Measurements from ENCODE around the gene CREB5. TPM values are rescaled to one million over a fixed set of nuclear protein-coding genes. Genes with fewer than 3 reads are reported as not detected.

The CREB5 gene
- total RNA-seq, 2 donors from 2014 or later, result 0.53 to 2.6 TPM

DNA sequence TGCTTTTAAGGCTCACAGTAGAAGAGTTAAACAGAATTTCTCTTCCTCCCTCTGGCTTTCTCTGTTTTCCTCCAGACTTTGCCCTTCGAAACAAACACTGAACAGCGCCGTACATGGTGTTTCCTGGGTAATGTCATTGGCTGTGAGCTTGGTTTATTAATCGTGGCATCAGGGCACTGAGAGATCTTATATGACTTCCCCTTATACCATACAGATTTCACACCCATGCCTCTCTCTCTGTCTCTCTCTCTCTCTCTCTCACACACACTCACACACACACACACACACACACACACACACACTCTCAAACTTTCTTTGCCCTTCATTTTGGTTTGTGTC is 195.5 kb downstream of the CREB5 start:
- WGBS, 2 experiments (ENCODE audit: insufficient coverage in 1 of 2, insufficient read length in 1 of 2), result 85 to 95% methylated on average over 4 of the region's 4 CpGs
- Histone ChIP-seq H3K27ac (ENCODE audit: low read depth, low read length) (no peak overlapping the region), H3K27me3 (ENCODE audit: control insufficient read depth, insufficient read depth, low read length, poor library complexity, severe bottlenecking) (no peaks in the 10 kb centered on the region)

GRCh38 chr7:28608237-28608656 is 195.9 kb downstream of the CREB5 start:
- no peaks in the 10 kb centered on the region for H3K36me3 Mint-ChIP-seq (ENCODE audit: low read depth)
- WGBS, 2 experiments (ENCODE audit: insufficient coverage in 1 of 2, insufficient read length in 1 of 2), result 100% methylated on average over 1 of the region's 1 CpG

More for the DNA sequence above, 195.5 kb downstream of the CREB5 start:
- H3K4me3 Mint-ChIP-seq, result no peak overlapping the region
- DNase-seq, result no peak
- H3K9me3 Mint-ChIP-seq, result no peaks in the 10 kb centered on the region
- H3K4me1 Mint-ChIP-seq, result no peaks in the 10 kb centered on the region
- Histone ChIP-seq H3K36me3 (ENCODE audit: control insufficient read depth, insufficient read depth, low read length) (no peaks in the 10 kb centered on the region), H3K9ac (ENCODE audit: extremely low read depth, low read length, poor library complexity, severe bottlenecking) (no peak overlapping the region), H3K9me3 (ENCODE audit: control insufficient read depth, low read length) (no peaks in the 10 kb centered on the region), H3K4me3 (ENCODE audit: low read length) (no peak overlapping the region), H3K4me1 (ENCODE audit: control insufficient read depth, insufficient read depth, low read length) (no peaks in the 10 kb centered on the region)
- H3K27ac Mint-ChIP-seq, result no peak overlapping the region
- H3K27me3 Mint-ChIP-seq (ENCODE audit: insufficient read depth), result no peaks in the 10 kb centered on the region
- no peaks in the 10 kb centered on the region for H3K36me3 Mint-ChIP-seq (ENCODE audit: low read depth)
- TF ChIP-seq, protein P1, sequence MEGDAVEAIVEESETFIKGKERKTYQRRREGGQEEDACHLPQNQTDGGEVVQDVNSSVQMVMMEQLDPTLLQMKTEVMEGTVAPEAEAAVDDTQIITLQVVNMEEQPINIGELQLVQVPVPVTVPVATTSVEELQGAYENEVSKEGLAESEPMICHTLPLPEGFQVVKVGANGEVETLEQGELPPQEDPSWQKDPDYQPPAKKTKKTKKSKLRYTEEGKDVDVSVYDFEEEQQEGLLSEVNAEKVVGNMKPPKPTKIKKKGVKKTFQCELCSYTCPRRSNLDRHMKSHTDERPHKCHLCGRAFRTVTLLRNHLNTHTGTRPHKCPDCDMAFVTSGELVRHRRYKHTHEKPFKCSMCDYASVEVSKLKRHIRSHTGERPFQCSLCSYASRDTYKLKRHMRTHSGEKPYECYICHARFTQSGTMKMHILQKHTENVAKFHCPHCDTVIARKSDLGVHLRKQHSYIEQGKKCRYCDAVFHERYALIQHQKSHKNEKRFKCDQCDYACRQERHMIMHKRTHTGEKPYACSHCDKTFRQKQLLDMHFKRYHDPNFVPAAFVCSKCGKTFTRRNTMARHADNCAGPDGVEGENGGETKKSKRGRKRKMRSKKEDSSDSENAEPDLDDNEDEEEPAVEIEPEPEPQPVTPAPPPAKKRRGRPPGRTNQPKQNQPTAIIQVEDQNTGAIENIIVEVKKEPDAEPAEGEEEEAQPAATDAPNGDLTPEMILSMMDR (conservative IDR thresholded peaks at IDR 0.05), result no peak

GRCh38 chr7:28608731-28609130 is 196.4 kb downstream of the CREB5 start:
- Histone ChIP-seq H3K27me3 (ENCODE audit: control insufficient read depth, insufficient read depth, low read length, poor library complexity, severe bottlenecking) (no peaks in the 10 kb centered on the region), H3K9ac (ENCODE audit: extremely low read depth, low read length, poor library complexity, severe bottlenecking) (no peak overlapping the region), H3K4me3 (ENCODE audit: low read length) (no peak overlapping the region), H3K4me1 (ENCODE audit: control insufficient read depth, insufficient read depth, low read length) (no peaks in the 10 kb centered on the region), H3K27ac (ENCODE audit: low read depth, low read length) (no peak overlapping the region), H3K9me3 (ENCODE audit: control insufficient read depth, low read length) (no peaks in the 10 kb centered on the region), H3K36me3 (ENCODE audit: control insufficient read depth, insufficient read depth, low read length) (no peaks in the 10 kb centered on the region)
- DNase-seq, result no peak
- Mint-ChIP-seq H3K27me3 (ENCODE audit: insufficient read depth) (no peaks in the 10 kb centered on the region), H3K4me3 (no peak overlapping the region), H3K27ac (no peak overlapping the region), H3K9me3 (no peaks in the 10 kb centered on the region), H3K4me1 (no peaks in the 10 kb centered on the region), H3K36me3 (ENCODE audit: low read depth) (no peaks in the 10 kb centered on the region)
- 93 to 95% methylated on average over 3 of the region's 3 CpGs for WGBS, 2 experiments (ENCODE audit: insufficient coverage in 1 of 2, insufficient read length in 1 of 2)
- TF ChIP-seq, protein P1 (conservative IDR thresholded peaks at IDR 0.05), result no peak

More at GRCh38 chr7:28608237-28608656, 195.9 kb downstream of the CREB5 start:
- no peak overlapping the region for H3K4me3 ChIP-seq (ENCODE audit: low read length)
- H3K9me3 ChIP-seq (ENCODE audit: control insufficient read depth, low read length), result no peaks in the 10 kb centered on the region
- no peaks in the 10 kb centered on the region for H3K27me3 Mint-ChIP-seq (ENCODE audit: insufficient read depth)
- H3K4me1 ChIP-seq (ENCODE audit: control insufficient read depth, insufficient read depth, low read length), result no peaks in the 10 kb centered on the region
- no peak overlapping the region for H3K27ac Mint-ChIP-seq
- H3K27ac ChIP-seq (ENCODE audit: low read depth, low read length), result no peak overlapping the region
- DNase-seq, result no peak
- no peaks in the 10 kb centered on the region for H3K9me3 Mint-ChIP-seq
- no peak overlapping the region for H3K4me3 Mint-ChIP-seq
- H3K4me1 Mint-ChIP-seq, result no peaks in the 10 kb centered on the region
- TF ChIP-seq, protein P1 (conservative IDR thresholded peaks at IDR 0.05), result no peak
- no peak overlapping the region for H3K9ac ChIP-seq (ENCODE audit: extremely low read depth, low read length, poor library complexity, severe bottlenecking)
- H3K27me3 ChIP-seq (ENCODE audit: control insufficient read depth, insufficient read depth, low read length, poor library complexity, severe bottlenecking), result no peaks in the 10 kb centered on the region
- H3K36me3 ChIP-seq (ENCODE audit: control insufficient read depth, insufficient read depth, low read length), result no peaks in the 10 kb centered on the region
